Liver (tissue), 5 donors: Measurements from ENCODE around the gene IQUB. TPM values are rescaled to one million over a fixed set of nuclear protein-coding genes. Genes with fewer than 3 reads are reported as not detected.

ENCODE experiments used
- polyA plus RNA-seq, 2 donors: library from polyadenylated mRNA; stranded (reverse) in 1 of 2; unstranded in 1 of 2; fragments of 200-250 nt in 1 of 2; fragments of >200 nt in 1 of 2; fragmentation: Nextera tagmentation in 1 of 2; extraction: Ambion mirVana in 1 of 2; gene quantifications; one replicate each; pipeline versions ENCODE4 v1.2.1 to v1.2.3, GENCODE V29; 2013 to 2015
- small RNA-seq: library from RNA; depleted of rRNA; stranded (forward); fragments of <200 nt; gene quantifications from one replicate; pipeline ENCODE3, GENCODE V24; 2014
- total RNA-seq, 2 donors: library from RNA; depleted of rRNA; stranded (reverse); fragments of >200 nt; gene quantifications; one replicate each; pipeline ENCODE4 v1.2.3, GENCODE V29; 2014
- donor health status: healthy.
- donor health status: healthy.
- donor health status: healthy.

The IQUB gene
- total and polyA plus RNA-seq, 4 donors = 0.03 to 0.25 (median 0.09) TPM

Small RNA genes within 50 kb of the gene (small RNA-seq; reads per million reads assigned to genes)
- gene RNU6-296P = not detected

Other genes starting within 250 kb of the IQUB start
- 10 to 100 TPM; 27.4 to 30.8 TPM for gene NDUFA5, start 23.2 kb upstream of the IQUB start, total RNA-seq
- 100 to 1,000 TPM in 1 of 2 donors, 10 to 100 TPM in 1; 38.0 to 102 TPM for gene NDUFA5, start 23.2 kb upstream of the IQUB start, polyA plus RNA-seq
- gene ASB15, start 67.2 kb upstream of the IQUB start, total RNA-seq = not detected
- not detected for gene ASB15, start 67.2 kb upstream of the IQUB start, polyA plus RNA-seq
- not detected for gene LMOD2, start 121.3 kb upstream of the IQUB start, total RNA-seq
- not detected for gene LMOD2, start 121.3 kb upstream of the IQUB start, polyA plus RNA-seq
- 10 to 100 TPM; 18.2 to 20.7 TPM for gene WASL, start 214.4 kb upstream of the IQUB start, total RNA-seq
- gene WASL, start 214.4 kb upstream of the IQUB start, polyA plus RNA-seq = 10 to 100 TPM; 12.9 to 18.1 TPM